ENCODE measurements around the gene BAHCC1.

DNA sequence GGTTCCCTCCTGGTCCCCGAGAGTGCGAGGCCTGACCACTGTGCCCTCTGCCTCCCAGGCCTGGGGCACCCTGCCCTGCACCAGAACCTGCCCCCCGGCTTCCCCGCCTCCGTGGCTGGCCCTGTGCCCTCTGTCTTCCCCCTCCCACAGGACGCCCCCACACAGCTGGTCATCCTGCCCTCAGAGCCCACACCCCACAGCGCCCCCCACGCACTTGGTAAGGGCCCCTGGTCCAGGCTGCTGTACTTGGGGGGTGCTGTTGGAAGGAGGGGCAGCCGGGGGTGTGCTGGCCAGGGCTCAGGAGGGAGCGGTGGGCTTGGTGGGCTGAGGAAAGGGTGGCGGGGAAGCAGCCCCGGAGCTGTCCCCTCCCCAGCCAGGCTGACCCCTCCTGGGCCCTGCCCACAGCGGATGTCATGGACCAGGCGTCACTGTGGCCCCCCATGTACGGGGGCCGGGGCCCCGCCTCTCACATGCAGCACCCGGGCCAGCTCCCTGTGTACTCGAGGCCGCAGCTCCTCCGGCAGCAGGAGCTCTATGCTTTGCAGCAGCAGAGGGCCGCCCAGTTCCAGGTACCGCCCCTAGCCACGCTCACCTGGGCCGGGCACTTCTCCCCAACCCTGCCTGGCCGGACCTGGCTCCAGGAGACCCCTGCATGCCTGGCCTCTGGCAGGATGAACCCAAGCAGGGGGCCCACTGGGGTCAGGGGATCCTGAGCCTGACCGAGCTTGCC, 49.5 kb downstream of the BAHCC1 start:
- TF ChIP-seq, protein P1, sequence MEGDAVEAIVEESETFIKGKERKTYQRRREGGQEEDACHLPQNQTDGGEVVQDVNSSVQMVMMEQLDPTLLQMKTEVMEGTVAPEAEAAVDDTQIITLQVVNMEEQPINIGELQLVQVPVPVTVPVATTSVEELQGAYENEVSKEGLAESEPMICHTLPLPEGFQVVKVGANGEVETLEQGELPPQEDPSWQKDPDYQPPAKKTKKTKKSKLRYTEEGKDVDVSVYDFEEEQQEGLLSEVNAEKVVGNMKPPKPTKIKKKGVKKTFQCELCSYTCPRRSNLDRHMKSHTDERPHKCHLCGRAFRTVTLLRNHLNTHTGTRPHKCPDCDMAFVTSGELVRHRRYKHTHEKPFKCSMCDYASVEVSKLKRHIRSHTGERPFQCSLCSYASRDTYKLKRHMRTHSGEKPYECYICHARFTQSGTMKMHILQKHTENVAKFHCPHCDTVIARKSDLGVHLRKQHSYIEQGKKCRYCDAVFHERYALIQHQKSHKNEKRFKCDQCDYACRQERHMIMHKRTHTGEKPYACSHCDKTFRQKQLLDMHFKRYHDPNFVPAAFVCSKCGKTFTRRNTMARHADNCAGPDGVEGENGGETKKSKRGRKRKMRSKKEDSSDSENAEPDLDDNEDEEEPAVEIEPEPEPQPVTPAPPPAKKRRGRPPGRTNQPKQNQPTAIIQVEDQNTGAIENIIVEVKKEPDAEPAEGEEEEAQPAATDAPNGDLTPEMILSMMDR (IDR thresholded peaks at IDR 0.05; ENCODE audit: poor library complexity, severe bottlenecking): no peak
- TF ChIP-seq RAD21 (conservative IDR thresholded peaks at IDR 0.05) (no peak), MXI1 (conservative IDR thresholded peaks at IDR 0.05; ENCODE audit: poor library complexity, severe bottlenecking) (no peak), POLR2AphosphoS5 (IDR thresholded peaks at IDR 0.05) (no peak), EP300 (conservative IDR thresholded peaks at IDR 0.05; ENCODE audit: poor library complexity, severe bottlenecking) (no peak), TAF1 (IDR thresholded peaks at IDR 0.05; ENCODE audit: low read depth) (no peak)
